Spinal cord (tissue), 10 donors: Measurements from ENCODE around the gene NACA. TPM values are rescaled to one million over a fixed set of nuclear protein-coding genes. Genes with fewer than 3 reads are reported as not detected.

ENCODE experiments used
- DNase-seq, 6 donors: peaks; one replicate each; pipeline versions ENCODE4 v3.0.0 to v3.0.0-alpha.2; 2013 to 2015; ENCODE audit warnings: low spot score in 6 of 6, low read depth in 4 of 6
- H3K27ac ChIP-seq: one replicate; pipeline ENCODE4 v1.5.1; 2013; ENCODE audit warnings: low read depth, low read length, control low read depth
- H3K27me3 ChIP-seq: one replicate; pipeline ENCODE4 v1.6.1; 2013; ENCODE audit warnings: low read length; ENCODE audit not compliant: control insufficient read depth, insufficient read depth
- H3K36me3 ChIP-seq: one replicate; pipeline ENCODE4 v1.6.1; 2013; ENCODE audit warnings: low read length; ENCODE audit not compliant: control insufficient read depth, insufficient read depth
- H3K4me1 ChIP-seq: one replicate; pipeline ENCODE4 v1.6.1; 2013; ENCODE audit warnings: low read length; ENCODE audit not compliant: control insufficient read depth, insufficient read depth
- H3K4me3 ChIP-seq: one replicate; pipeline ENCODE4 v1.5.1; 2013; ENCODE audit warnings: low read depth, low read length, control low read depth
- H3K9me3 ChIP-seq: one replicate; pipeline ENCODE4 v1.6.1; 2013; ENCODE audit warnings: low read length; ENCODE audit not compliant: control insufficient read depth, insufficient read depth
- WGBS: methylation state at CpG from one replicate; pipeline ENCODE4 v1.1.5; 2013; ENCODE audit warnings: missing lambda C conversion rate; ENCODE audit not compliant: insufficient coverage; 5-methylcytosine and 5-hydroxymethylcytosine counted together
- long read RNA-seq, 4 donors: transcript quantifications; one replicate each; lab custom pipeline, GENCODE V29; 2026
- polyA plus RNA-seq, 2 donors: library from polyadenylated mRNA; unstranded; fragments of 120-200 nt; gene quantifications; one replicate each; pipeline ENCODE4 v1.2.1, GENCODE V29; 2013; ENCODE audit not compliant: insufficient read length in 2 of 2
- total RNA-seq, 2 donors: library from RNA; depleted of rRNA in 1 of 2; stranded (reverse); fragments of 120-200 nt in 1 of 2; fragments of >200 nt in 1 of 2; gene quantifications; one replicate each; pipeline versions ENCODE4 v1.2.3 to v1.2.4, GENCODE V29; 2013 to 2014
- donor health status: healthy.

The NACA gene
- total RNA-seq (1,000 to 10,000 TPM in 1 of 2 donors, 100 to 1,000 TPM in 1; 832 to 1,792 TPM), polyA plus RNA-seq (1,000 to 10,000 TPM; 1,291 to 1,360 TPM)
- long read RNA-seq, donor 1, transcript NACA-201 (8 exons, 2,690 nt) = major isoform, 388 of 653 reads
- long read RNA-seq, donor 1, transcript NACA-202 (8 exons, 1,059 nt) = minor isoform, 16 of 653 reads
- long read RNA-seq, donor 1, transcript NACA-204 (8 exons, 802 nt) = minor isoform, 13 of 653 reads
- long read RNA-seq, donor 1, partial matches to known transcripts = 213 of 653 reads
- long read RNA-seq, donor 1, other reads (novel, unspliced or antisense) = 18 of 653 reads
- long read RNA-seq, donor 2, transcript NACA-202 (8 exons, 1,059 nt) = minor isoform, 11 of 331 reads
- long read RNA-seq, donor 2, transcript NACA-201 (8 exons, 2,690 nt) = major isoform, 208 of 331 reads
- long read RNA-seq, donor 2, transcript NACA-204 (8 exons, 802 nt) = minor isoform, 14 of 331 reads
- long read RNA-seq, donor 2, partial matches to known transcripts = 95 of 331 reads
- long read RNA-seq, donor 2, other reads (novel, unspliced or antisense) = 0 of 331 reads
- long read RNA-seq, donor 3, transcript NACA-202 (8 exons, 1,059 nt) = minor isoform, 5 of 438 reads
- long read RNA-seq, donor 3, transcript NACA-201 (8 exons, 2,690 nt) = major isoform, 287 of 438 reads
- long read RNA-seq, donor 3, transcript NACA-204 (8 exons, 802 nt) = minor isoform, 10 of 438 reads
- long read RNA-seq, donor 3, partial matches to known transcripts = 120 of 438 reads
- long read RNA-seq, donor 3, other reads (novel, unspliced or antisense) = 10 of 438 reads
- long read RNA-seq, donor 4, transcript NACA-202 (8 exons, 1,059 nt) = minor isoform, 29 of 1,321 reads
- long read RNA-seq, donor 4, transcript NACA-217 (3 exons, 544 nt) = minor isoform, 5 of 1,321 reads
- long read RNA-seq, donor 4, transcript NACA-204 (8 exons, 802 nt) = minor isoform, 37 of 1,321 reads
- long read RNA-seq, donor 4, transcript NACA-201 (8 exons, 2,690 nt) = major isoform, 774 of 1,321 reads
- long read RNA-seq, donor 4, partial matches to known transcripts = 401 of 1,321 reads
- long read RNA-seq, donor 4, other reads (novel, unspliced or antisense) = 58 of 1,321 reads

DNA sequence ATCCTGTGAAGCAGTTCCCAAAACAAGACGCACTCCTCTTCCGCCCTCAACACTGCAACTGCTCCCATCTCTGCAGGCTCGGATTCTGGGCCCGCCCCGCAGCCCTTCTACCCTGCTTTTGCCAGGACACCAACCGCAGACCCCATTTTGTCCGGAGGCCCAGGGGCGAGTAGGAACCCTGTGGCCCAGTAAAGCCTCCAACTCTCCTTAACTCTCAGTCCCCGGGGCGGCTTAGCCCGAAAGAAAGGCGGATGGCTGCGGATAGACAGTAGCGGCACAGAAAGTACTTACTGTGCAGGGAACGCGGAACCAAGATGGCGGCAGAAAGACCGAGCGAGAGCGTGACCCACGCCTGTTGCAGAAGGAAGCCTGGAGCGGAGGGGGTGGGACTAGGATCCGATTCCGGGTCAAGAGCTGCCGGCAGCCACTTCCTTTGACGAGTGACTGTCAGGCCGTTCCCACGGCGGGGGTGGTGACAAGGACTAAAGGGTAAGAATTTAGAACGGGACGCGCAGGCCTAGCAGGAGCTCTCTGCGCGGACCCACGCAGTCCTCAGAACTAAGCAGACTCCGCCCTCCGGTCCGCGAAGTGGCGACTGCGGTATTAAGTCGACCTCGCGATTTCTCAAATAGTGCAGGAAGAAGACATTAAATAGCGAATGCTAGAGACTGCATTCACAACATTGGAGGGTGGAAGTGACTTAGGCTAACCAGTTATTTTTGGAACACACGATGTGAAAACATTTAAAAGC, at the start of gene NACA:
TSS of gene NACA (minus strand) at position 328 of the 751 bp plus-strand sequence. CDS start 778 bp downstream, outside the sequence.
- Histone ChIP-seq H3K4me1 (peaks cover 13% of the 10 kb centered on the region), H3K9me3 (no peaks in the 10 kb centered on the region), H3K4me3 (peak within 1 kb of the TSS; percentile 100), H3K36me3 (peaks cover 28% of the 10 kb centered on the region), H3K27ac (peak within 1 kb of the TSS; percentile 99), H3K27me3 (no peaks in the 10 kb centered on the region)
- peak; percentile 90 to 99 (median 93) for DNase-seq
- under 1% methylated on average over 44 of the region's 46 CpGs for WGBS

DNA sequence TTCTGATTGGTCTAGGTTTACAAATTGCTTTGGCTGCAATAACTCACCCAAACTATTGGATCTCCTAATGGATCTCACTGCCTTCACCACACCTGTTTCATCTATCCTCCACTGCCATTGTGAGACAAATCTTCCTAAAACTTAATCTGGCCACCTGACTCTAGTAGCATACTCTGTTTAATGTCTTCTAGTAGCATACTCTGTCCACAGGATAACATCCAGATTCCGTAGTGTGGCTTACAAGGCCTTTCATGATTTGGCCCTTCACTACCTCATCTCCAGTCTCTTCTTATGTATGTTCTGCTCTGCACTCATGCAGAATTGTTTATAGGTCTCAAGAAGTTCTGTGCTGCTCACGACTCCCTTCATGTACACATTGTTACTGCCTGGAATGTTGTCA, 48.0 kb upstream of the NACA start:
- H3K27me3 ChIP-seq = no peaks in the 10 kb centered on the region

DNA sequence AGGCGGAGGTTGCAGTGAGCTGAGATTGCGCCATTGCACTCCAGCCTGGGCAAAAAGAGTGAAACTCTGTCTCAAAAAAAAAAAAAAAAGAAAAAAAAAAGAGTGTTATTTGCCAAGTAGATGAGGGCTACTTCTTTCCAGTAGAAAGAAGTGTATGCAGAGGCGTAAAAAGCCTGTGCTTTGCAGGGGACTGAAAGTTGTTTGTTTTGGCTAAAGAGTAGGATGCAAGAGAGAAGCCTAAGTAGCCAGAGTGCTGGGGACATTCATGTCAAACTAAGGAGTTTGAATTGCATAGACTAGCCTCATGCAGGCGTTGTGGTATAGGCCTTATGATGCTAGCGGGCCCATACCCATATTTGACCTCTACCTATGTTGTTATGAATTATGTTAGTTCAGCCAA, 47.5 kb upstream of the NACA start:
- DNase-seq = no peak
- peaks cover 5% of the 10 kb centered on the region for H3K4me1 ChIP-seq
- H3K36me3 ChIP-seq = no peaks in the 10 kb centered on the region
- WGBS = 69% methylated on average over 2 of the region's 5 CpGs
- H3K9me3 ChIP-seq = no peaks in the 10 kb centered on the region
- no peaks in the 10 kb centered on the region for H3K27me3 ChIP-seq
- no peak overlapping the region for H3K27ac ChIP-seq
- H3K4me3 ChIP-seq = no peak overlapping the region

More for the DNA sequence above, 48.0 kb upstream of the NACA start:
- H3K9me3 ChIP-seq = no peaks in the 10 kb centered on the region
- WGBS = 100% methylated on average over 1 of the region's 2 CpGs
- H3K4me1 ChIP-seq = peaks cover 5% of the 10 kb centered on the region
- H3K36me3 ChIP-seq = no peaks in the 10 kb centered on the region
- H3K27ac ChIP-seq = no peak overlapping the region
- H3K4me3 ChIP-seq = no peak overlapping the region
- DNase-seq = no peak

DNA sequence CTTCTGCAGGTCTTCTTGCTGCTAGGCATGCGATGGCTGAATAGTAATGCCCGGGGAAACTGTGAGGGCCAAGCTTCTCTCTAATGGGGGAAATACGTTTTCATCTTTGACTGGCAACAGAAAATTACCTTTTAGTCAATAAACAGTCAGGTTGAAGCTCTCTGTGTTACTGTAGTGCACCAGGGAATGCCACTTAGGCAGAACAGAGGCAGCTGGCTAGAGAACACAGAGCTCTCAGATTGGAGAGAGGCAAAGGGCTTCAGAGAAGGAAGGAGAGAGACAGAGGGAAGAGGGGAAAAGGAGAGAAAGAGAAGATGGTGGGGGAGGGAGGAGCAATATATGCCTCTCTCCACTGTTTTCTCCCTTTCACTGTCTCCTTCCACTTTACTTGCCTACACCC, 44.8 kb upstream of the NACA start:
- Histone ChIP-seq H3K4me3 (no peak overlapping the region), H3K27me3 (no peaks in the 10 kb centered on the region), H3K4me1 (peaks cover 5% of the 10 kb centered on the region), H3K9me3 (no peaks in the 10 kb centered on the region), H3K36me3 (no peaks in the 10 kb centered on the region), H3K27ac (no peak overlapping the region)
- WGBS = 53% methylated on average over 2 of the region's 3 CpGs
- no peak for DNase-seq

DNA sequence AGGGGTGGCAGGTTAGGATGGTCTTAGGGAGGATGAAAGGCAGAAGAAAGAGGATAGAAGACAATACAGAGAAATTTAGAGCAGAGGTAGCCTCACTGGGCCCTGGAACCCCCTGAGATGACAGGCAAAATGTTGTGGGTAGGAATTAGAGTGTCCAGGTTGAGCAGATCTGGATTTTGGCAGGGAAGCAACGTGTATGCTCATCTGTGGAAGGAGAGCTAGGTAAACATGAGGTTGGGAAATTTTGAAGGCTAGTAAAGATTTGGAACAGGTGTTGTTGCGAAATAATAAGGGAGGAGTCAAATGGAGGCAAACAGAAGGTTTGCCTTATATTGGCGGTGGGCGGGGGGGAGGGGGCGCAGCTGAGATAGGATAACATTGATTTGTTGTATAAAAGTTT, 43.3 kb upstream of the NACA start:
- no peaks in the 10 kb centered on the region for H3K36me3 ChIP-seq
- H3K27me3 ChIP-seq = no peaks in the 10 kb centered on the region
- DNase-seq = no peak
- no peaks in the 10 kb centered on the region for H3K9me3 ChIP-seq
- peaks cover 5% of the 10 kb centered on the region for H3K4me1 ChIP-seq
- no peak overlapping the region for H3K4me3 ChIP-seq
- H3K27ac ChIP-seq = no peak overlapping the region
- WGBS = 94% methylated on average over 5 of the region's 5 CpGs

DNA sequence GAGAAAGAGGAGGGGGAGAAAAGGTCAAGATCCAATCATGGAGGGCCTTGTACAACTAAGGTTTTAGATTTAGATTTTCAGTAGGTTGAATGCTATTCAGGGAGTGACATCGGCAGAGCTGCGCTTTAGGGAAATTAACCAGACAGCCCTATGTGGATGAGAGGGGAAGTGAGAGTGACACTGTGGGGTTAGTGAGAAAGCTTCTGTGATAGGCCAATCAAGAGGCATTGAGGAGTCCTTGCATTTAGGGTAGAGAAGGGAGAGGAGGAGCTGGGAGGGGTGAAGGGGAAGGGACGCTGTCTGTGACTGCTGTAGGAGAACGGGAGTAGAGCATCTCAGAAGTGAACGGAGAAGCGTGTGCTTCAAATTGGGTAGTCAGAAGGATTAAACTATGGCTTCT, 41.4 kb upstream of the NACA start:
- Histone ChIP-seq H3K9me3 (no peaks in the 10 kb centered on the region), H3K27me3 (no peaks in the 10 kb centered on the region), H3K4me1 (peaks cover 5% of the 10 kb centered on the region), H3K27ac (no peak overlapping the region), H3K36me3 (no peaks in the 10 kb centered on the region), H3K4me3 (no peak overlapping the region)
- 87% methylated on average over 6 of the region's 6 CpGs for WGBS
- DNase-seq = no peak

DNA sequence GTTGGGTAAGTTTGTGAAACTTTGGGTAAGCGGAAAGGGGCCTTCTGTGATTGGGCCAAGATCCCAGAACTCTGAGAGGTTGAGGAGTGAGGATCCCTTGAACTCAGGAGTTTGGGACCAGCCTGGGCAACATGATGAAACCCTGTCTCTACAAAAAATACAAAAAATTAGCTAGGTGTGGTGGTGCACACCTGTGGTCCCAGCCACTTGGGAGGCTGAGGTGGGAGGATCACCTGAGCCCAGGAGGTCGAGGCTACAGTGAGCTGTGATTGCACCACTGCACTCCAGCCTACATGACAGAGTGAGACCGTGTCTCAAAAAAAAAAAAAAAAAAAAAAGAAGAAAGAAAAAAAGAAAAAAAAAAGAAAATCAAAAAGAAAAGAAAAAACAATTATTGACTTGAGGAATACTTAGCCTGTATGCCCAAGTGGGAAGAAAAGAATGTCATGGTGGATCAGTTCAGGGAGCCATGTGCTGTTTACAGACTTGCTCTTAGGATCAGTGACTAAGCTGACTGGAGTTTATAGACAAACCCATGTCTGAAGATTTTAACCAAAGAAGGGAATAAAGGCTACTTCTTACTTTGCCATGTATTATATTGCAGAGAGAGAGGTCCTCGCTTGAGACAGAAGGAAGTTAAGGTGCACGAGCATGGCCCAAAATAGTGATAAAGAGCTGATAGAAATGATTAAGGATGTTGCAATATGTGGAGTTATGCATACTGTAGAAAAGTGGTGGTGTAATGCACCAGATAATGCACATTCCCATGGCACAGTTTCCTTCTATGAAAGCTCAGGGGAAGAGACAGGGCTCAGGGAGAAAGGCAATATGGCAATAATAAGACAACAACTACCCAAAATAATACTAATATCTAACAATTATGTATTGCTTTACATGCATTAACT, 38.9 kb upstream of the NACA start:
- no peaks in the 10 kb centered on the region for H3K27me3 ChIP-seq
- 64% methylated on average over 3 of the region's 5 CpGs for WGBS

DNA sequence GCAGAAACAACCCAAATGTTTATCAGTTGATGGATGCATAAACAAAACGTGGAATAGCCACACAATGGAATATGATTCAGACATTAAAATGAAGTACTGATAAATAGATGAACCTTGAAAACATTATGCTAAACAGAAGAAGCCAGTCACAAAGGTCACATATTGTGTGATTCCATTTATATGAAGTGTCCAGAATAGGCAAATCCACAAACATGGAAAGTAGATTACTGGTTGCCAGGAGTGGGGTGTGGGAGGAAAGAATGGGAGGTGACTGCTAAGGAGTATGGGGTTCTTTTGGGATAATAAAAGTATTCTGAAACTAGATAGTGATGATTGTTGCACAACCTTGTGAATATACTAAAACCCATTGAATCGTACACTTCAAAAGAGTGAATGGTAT, 36.7 kb upstream of the NACA start:
- no peaks in the 10 kb centered on the region for H3K36me3 ChIP-seq
- no CpG with 5 or more reads among the region's 2 CpGs for WGBS
- no peak for DNase-seq

More for the DNA sequence above, 38.9 kb upstream of the NACA start:
- no peaks in the 10 kb centered on the region for H3K36me3 ChIP-seq
- peaks cover 3% of the 10 kb centered on the region for H3K4me1 ChIP-seq
- no peak overlapping the region for H3K27ac ChIP-seq
- no peaks in the 10 kb centered on the region for H3K9me3 ChIP-seq
- DNase-seq = no peak
- no peak overlapping the region for H3K4me3 ChIP-seq

More for the DNA sequence above, 36.7 kb upstream of the NACA start:
- Histone ChIP-seq H3K4me1 (no peaks in the 10 kb centered on the region), H3K9me3 (no peaks in the 10 kb centered on the region), H3K27me3 (no peaks in the 10 kb centered on the region), H3K4me3 (no peak overlapping the region), H3K27ac (no peak overlapping the region)
